Left ventricle myocardium inferior (tissue), 1 donor: Measurements from ENCODE around the gene RFC5. TPM values are rescaled to one million over a fixed set of nuclear protein-coding genes. Genes with fewer than 3 reads are reported as not detected.
A peak's percentile ranks its signal among the peaks of the same experiment; 100 is the strongest.

Source experiments
- DNase-seq: peaks from one replicate; pipeline ENCODE4 v3.0.0-alpha.2; 2020
- H3K27ac ChIP-seq: fragments of 200-600 bp; replicated peaks from 2 replicates; pipeline ENCODE4 v1.8.0; 2021
- H3K27me3 ChIP-seq: fragments of 200-600 bp; 2 replicates; pipeline ENCODE4 v1.8.0; 2021; ENCODE audit warnings: low read depth
- H3K36me3 ChIP-seq: fragments of 200-600 bp; 2 replicates; pipeline ENCODE4 v1.8.0; 2021
- H3K4me1 ChIP-seq: fragments of 200-600 bp; 2 replicates; pipeline ENCODE4 v1.8.0; 2021
- H3K4me3 ChIP-seq: fragments of 200-600 bp; 2 replicates; pipeline ENCODE4 v1.8.0; 2021; ENCODE audit warnings: mild to moderate bottlenecking, moderate library complexity
- H3K9me3 ChIP-seq: fragments of 200-600 bp; replicated peaks from 2 replicates; pipeline ENCODE4 v1.8.0; 2021
- CTCF ChIP-seq: fragments of 200-600 bp; IDR thresholded peaks from 2 replicates; pipeline ENCODE4 v1.8.0; 2021; ENCODE audit warnings: antibody characterized with exemption, mild to moderate bottlenecking, borderline replicate concordance
- intact Hi-C: fragments of 100-400 bp; cut with micrococcal nuclease; formaldehyde crosslinking; loops from one replicate; pipeline ENCODE4 v1.11.0; 2022
- total RNA-seq: library from RNA; stranded (reverse); fragmentation: NEBNext Ultra II Directional; extraction: Animal tissue kit (Norgen Biotek cat#: 25700); gene quantifications from one replicate; pipeline ENCODE4 v1.2.1, GENCODE V29; 2021
- donor health status: DM: no; HTN: yes; CAD: no; lungs with severe emphysema.

Gene RFC5
- total RNA-seq, 1 donor from 2014 or later = 4.4 TPM

GRCh38 chr12:118055865-118056773, 39.6 kb downstream of the RFC5 start:
- Histone ChIP-seq H3K27me3 (no peaks in the 10 kb centered on the region), H3K4me3 (no peak overlapping the region), H3K27ac (peak overlapping the region; percentile 100), H3K36me3 (peaks cover 9% of the 10 kb centered on the region), H3K9me3 (no peaks in the 10 kb centered on the region), H3K4me1 (peaks cover 94% of the 10 kb centered on the region)
- intact Hi-C loops = no loop called here
- no peak for TF ChIP-seq CTCF
- no peak for DNase-seq

GRCh38 chr12:118058227-118058626, 41.7 kb downstream of the RFC5 start:
- no peak for TF ChIP-seq CTCF
- Histone ChIP-seq H3K27me3 (no peaks in the 10 kb centered on the region), H3K27ac (peak overlapping the region; percentile 100), H3K36me3 (no peaks in the 10 kb centered on the region), H3K4me1 (peaks cover 86% of the 10 kb centered on the region), H3K9me3 (no peaks in the 10 kb centered on the region), H3K4me3 (no peak overlapping the region)
- DNase-seq = no peak
- intact Hi-C loops = no loop called here

GRCh38 chr12:118058881-118059280, 42.4 kb downstream of the RFC5 start:
- TF ChIP-seq CTCF = no peak
- intact Hi-C loops = no loop called here
- DNase-seq = no peak
- no peaks in the 10 kb centered on the region for H3K9me3 ChIP-seq
- H3K4me1 ChIP-seq = peaks cover 83% of the 10 kb centered on the region
- no peaks in the 10 kb centered on the region for H3K36me3 ChIP-seq
- no peaks in the 10 kb centered on the region for H3K27me3 ChIP-seq
- H3K4me3 ChIP-seq = peak overlapping the region; percentile 88
- H3K27ac ChIP-seq = peak overlapping the region; percentile 100

GRCh38 chr12:118059341-118060191, 43.1 kb downstream of the RFC5 start:
- Histone ChIP-seq H3K4me1 (peaks cover 82% of the 10 kb centered on the region), H3K36me3 (no peaks in the 10 kb centered on the region), H3K27ac (peak overlapping the region; percentile 100), H3K4me3 (peak overlapping the region; percentile 88), H3K9me3 (no peaks in the 10 kb centered on the region), H3K27me3 (no peaks in the 10 kb centered on the region)
- intact Hi-C loops = no loop called here
- DNase-seq = no peak
- no peak for TF ChIP-seq CTCF

- Histone ChIP-seq H3K36me3 (no peaks in the 10 kb centered on the region), H3K9me3 (no peaks in the 10 kb centered on the region), H3K4me3 (peak overlapping the region; percentile 88), H3K27me3 (no peaks in the 10 kb centered on the region), H3K27ac (peak overlapping the region; percentile 100), H3K4me1 (peaks cover 79% of the 10 kb centered on the region)
- intact Hi-C loops = no loop called here
- DNase-seq = peak; percentile 61
- TF ChIP-seq CTCF = no peak
Observed at GRCh38 chr12:118060301-118061010, 44.0 kb downstream of the RFC5 start.
